HL-60 (cell line): ENCODE measurements around the gene MEIG1.

ENCODE experiments used
- DNase-seq, 2 experiments: peaks; one replicate each; pipeline ENCODE4 v3.0.0-alpha.2; 2010 to 2020; ENCODE audit warnings: low read depth in 1 of 2, low spot score in 1 of 2
- H3K27ac ChIP-seq: fragments of 250-450 bp; sonication (Bioruptor Pico); replicated peaks from 2 replicates; pipeline ENCODE4 v1.5.1; 2020; ENCODE audit warnings: mild to moderate bottlenecking, moderate library complexity
- H3K27me3 ChIP-seq: fragments of 250-450 bp; sonication (Bioruptor Pico); 2 replicates; pipeline ENCODE4 v1.5.1; 2021; ENCODE audit warnings: mild to moderate bottlenecking, moderate library complexity; ENCODE audit not compliant: insufficient read depth, poor library complexity, severe bottlenecking
- H3K4me3 ChIP-seq: replicated peaks from 2 replicates; pipeline ENCODE4 v1.5.1; 2011; ENCODE audit warnings: mild to moderate bottlenecking, control low read depth, low read length; ENCODE audit not compliant: insufficient read depth
- GABPA ChIP-seq: IDR thresholded peaks from 2 replicates; pipeline ENCODE4 v1.6.1; 2012; ENCODE audit warnings: low read depth
- POLR2AphosphoS5 ChIP-seq: IDR thresholded peaks from 2 replicates; pipeline ENCODE4 v1.6.1; 2012; ENCODE audit warnings: low read depth
- SPI1 ChIP-seq: IDR thresholded peaks from 2 replicates; pipeline ENCODE4 v1.6.1; 2012; ENCODE audit warnings: low read depth, mild to moderate bottlenecking, borderline replicate concordance
- TF ChIP-seq, protein P1 (sequence below): IDR thresholded peaks from 2 replicates; pipeline ENCODE4 v1.6.1; 2012; ENCODE audit warnings: low read depth; ENCODE audit not compliant: insufficient replicate concordance
- TF ChIP-seq, protein P2 (sequence below): IDR thresholded peaks from one replicate; pipeline ENCODE4 v1.5.1; 2011; ENCODE audit warnings: low read length, control low read depth, inconsistent platforms; ENCODE audit not compliant: insufficient read depth

MEIG1 gene

DNA sequence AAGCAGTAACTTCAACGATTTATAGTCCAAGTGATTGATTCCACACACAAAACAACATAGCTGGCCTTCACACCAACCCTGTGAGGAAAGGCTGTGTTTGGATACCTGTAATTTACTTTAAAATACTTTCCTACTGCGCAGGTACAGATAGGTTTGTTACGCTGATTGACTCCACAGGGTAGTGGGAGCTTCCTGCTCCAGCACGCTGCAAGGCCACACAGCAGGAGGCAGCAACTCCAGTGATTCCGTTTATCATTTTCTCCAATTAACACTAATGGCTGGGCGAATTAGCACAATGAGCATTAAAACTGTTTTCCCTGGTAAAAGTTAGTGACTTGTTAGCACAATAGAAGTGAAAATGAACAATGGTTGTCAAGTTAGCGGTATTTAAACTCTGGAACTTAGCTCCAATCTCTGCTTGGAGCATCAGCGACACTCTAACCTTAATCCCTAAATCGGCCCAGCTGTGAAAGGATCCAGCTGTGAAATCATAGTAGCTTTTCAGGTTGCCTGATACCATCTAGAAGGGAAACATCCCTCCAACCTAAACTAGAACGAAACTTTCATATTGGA, 6.3 kb upstream of the MEIG1 start:
- DNase-seq, result peak in 1 of 2 experiments; percentile 5
- Histone ChIP-seq H3K27ac (peak overlapping the region; percentile 88), H3K4me3 (peak overlapping the region; percentile 60), H3K27me3 (no peaks in the 10 kb centered on the region)
- TF ChIP-seq SPI1 (no peak), POLR2AphosphoS5 (no peak), GABPA (no peak)
- TF ChIP-seq, protein P1, sequence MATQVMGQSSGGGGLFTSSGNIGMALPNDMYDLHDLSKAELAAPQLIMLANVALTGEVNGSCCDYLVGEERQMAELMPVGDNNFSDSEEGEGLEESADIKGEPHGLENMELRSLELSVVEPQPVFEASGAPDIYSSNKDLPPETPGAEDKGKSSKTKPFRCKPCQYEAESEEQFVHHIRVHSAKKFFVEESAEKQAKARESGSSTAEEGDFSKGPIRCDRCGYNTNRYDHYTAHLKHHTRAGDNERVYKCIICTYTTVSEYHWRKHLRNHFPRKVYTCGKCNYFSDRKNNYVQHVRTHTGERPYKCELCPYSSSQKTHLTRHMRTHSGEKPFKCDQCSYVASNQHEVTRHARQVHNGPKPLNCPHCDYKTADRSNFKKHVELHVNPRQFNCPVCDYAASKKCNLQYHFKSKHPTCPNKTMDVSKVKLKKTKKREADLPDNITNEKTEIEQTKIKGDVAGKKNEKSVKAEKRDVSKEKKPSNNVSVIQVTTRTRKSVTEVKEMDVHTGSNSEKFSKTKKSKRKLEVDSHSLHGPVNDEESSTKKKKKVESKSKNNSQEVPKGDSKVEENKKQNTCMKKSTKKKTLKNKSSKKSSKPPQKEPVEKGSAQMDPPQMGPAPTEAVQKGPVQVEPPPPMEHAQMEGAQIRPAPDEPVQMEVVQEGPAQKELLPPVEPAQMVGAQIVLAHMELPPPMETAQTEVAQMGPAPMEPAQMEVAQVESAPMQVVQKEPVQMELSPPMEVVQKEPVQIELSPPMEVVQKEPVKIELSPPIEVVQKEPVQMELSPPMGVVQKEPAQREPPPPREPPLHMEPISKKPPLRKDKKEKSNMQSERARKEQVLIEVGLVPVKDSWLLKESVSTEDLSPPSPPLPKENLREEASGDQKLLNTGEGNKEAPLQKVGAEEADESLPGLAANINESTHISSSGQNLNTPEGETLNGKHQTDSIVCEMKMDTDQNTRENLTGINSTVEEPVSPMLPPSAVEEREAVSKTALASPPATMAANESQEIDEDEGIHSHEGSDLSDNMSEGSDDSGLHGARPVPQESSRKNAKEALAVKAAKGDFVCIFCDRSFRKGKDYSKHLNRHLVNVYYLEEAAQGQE, result no peak
- TF ChIP-seq, protein P2, sequence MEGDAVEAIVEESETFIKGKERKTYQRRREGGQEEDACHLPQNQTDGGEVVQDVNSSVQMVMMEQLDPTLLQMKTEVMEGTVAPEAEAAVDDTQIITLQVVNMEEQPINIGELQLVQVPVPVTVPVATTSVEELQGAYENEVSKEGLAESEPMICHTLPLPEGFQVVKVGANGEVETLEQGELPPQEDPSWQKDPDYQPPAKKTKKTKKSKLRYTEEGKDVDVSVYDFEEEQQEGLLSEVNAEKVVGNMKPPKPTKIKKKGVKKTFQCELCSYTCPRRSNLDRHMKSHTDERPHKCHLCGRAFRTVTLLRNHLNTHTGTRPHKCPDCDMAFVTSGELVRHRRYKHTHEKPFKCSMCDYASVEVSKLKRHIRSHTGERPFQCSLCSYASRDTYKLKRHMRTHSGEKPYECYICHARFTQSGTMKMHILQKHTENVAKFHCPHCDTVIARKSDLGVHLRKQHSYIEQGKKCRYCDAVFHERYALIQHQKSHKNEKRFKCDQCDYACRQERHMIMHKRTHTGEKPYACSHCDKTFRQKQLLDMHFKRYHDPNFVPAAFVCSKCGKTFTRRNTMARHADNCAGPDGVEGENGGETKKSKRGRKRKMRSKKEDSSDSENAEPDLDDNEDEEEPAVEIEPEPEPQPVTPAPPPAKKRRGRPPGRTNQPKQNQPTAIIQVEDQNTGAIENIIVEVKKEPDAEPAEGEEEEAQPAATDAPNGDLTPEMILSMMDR, result no peak

DNA sequence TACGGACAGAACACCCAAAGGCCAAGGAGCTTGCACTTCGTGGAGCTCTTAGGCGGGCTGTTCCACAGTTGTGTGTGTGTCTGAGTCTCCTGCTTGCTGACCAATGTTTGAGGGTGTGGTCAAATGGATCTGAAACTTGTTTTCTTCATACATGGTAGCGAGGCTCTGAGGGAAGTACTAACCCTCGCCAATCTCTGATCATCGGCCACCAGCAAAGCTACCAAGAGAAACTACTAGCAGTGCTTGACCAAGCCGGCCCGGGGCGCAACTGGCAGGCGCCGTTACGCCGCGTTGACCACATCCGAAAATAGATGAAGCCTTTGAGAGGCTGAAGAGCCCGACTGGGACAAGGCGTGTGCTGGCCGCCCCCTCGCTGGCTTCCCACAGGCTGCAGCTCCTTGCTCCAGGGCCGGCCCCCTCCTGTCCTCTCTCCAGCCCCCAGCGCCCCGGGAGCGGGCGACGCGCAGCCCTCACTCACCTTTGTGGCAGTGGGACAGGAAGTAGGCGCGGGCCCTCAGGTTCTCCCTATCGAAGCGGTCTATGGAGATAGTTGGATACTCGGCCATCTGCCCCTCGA, 5.7 kb upstream of the MEIG1 start:
- H3K27me3 ChIP-seq, result no peaks in the 10 kb centered on the region
- TF ChIP-seq POLR2AphosphoS5 (no peak), SPI1 (no peak), GABPA (no peak)
- TF ChIP-seq, protein P2, result no peak
- DNase-seq, result no peak
- H3K4me3 ChIP-seq, result peak overlapping the region; percentile 60
- H3K27ac ChIP-seq, result peak overlapping the region; percentile 88

DNA sequence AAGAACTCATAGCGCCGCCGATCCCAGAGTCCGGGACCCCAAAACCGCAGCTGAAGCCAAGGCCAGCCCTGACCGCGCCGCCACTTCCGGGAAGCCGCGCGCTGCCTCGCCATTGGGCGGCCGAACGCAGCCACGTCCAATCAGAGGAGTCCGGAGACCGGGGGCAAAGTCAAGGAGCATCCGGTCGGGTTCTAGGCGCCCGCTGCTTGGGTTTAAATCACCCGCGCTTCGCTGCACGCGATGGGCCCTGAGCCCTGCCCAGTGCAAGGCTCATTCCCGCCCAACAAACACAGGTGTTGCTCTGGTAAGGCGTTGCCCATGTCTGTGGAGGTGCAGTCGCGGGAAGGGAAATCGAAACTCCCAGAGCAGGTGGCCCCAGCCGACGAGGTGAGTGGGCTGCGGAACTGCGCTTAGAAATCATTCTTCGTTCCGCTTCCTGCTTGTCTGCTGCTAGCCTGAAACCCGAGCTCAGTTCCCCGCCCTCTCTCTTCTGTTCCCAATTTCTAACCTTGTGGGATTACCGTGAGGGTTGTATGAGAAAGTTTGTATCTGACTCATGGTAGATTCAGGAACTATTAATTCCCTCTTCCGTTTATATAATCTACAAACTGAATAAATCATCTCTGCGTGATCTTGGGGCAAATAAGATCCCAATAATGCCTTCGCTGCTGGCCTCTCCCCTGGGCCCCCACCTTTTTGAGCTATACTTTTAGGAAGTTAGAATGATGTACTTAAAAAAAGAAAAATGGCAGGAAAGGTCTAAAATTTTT, 5.0 kb upstream of the MEIG1 start, which contains the start of gene DCLRE1C:
Gene DCLRE1C (minus strand): TSS at position 96 of the 770 bp plus-strand sequence. CDS start 86 bp downstream, at position 10.
- Histone ChIP-seq H3K27me3 (no peaks in the 10 kb centered on the region), H3K27ac (peak within 1 kb of the TSS; percentile 88), H3K4me3 (peak within 1 kb of the TSS; percentile 60)
- DNase-seq, result peak; percentile 51 to 81
- TF ChIP-seq, protein P1, result no peak
- TF ChIP-seq, protein P2, result no peak
- TF ChIP-seq POLR2AphosphoS5 (peak; percentile 67), SPI1 (peak; percentile 57; the same call in 1 of the 2 replicates), GABPA (peak; percentile 41; the same call in 1 of the 2 replicates)
